Skeletal muscle tissue (tissue), 4 donors: Measurements from ENCODE around the gene SPON1. TPM values are rescaled to one million over a fixed set of nuclear protein-coding genes. Genes with fewer than 3 reads are reported as not detected.
"Not testable (repeated sequence)": the region's sequence is repeated elsewhere in the genome, so short reads cannot be mapped to it uniquely, and the experiment has no call there.

Experiments used
- H3K27ac ChIP-seq: one replicate; pipeline ENCODE4 v1.7.0; 2013; ENCODE audit warnings: mild to moderate bottlenecking, low read depth, low read length, inconsistent platforms
- H3K27me3 ChIP-seq, 3 donors: one replicate each; pipeline ENCODE4 v1.7.0; 2013; ENCODE audit warnings: low read length in 3 of 3; ENCODE audit not compliant: control insufficient read depth in 3 of 3, insufficient read depth in 3 of 3
- H3K36me3 ChIP-seq, 3 donors: one replicate each; pipeline ENCODE4 v1.7.0; 2013; ENCODE audit warnings: low read length in 3 of 3; ENCODE audit not compliant: control insufficient read depth in 3 of 3, insufficient read depth in 3 of 3
- H3K4me1 ChIP-seq, 3 donors: one replicate each; pipeline ENCODE4 v1.7.0; 2013; ENCODE audit warnings: low read length in 3 of 3, mild to moderate bottlenecking in 3 of 3; ENCODE audit not compliant: control insufficient read depth in 3 of 3, insufficient read depth in 3 of 3
- H3K4me3 ChIP-seq, 3 donors: one replicate each; pipeline ENCODE4 v1.7.0; 2013; ENCODE audit warnings: low read length in 3 of 3
- H3K9ac ChIP-seq, 3 donors: one replicate each; pipeline ENCODE4 v1.7.0; 2013; ENCODE audit warnings: low read length in 3 of 3, mild to moderate bottlenecking in 3 of 3, moderate library complexity in 2 of 3, low read depth in 1 of 3
- H3K9me3 ChIP-seq, 3 donors: one replicate each; pipeline ENCODE4 v1.7.0; 2013; ENCODE audit warnings: low read length in 3 of 3; ENCODE audit not compliant: control insufficient read depth in 3 of 3
- total RNA-seq: library from RNA; depleted of rRNA; stranded (reverse); fragments of >200 nt; gene quantifications from one replicate; pipeline ENCODE4 v1.2.3, GENCODE V29; 2014
- donor health status: Osteomylitis.

Gene SPON1
- total RNA-seq, 1 donor from 2014 or later, result 20.4 TPM

GRCh38 chr11:14149683-14150082 lies 187.2 kb downstream of the SPON1 start:
- Histone ChIP-seq H3K4me1 (no peaks in the 10 kb centered on the region), H3K36me3 (no peaks in the 10 kb centered on the region), H3K27ac (no peak overlapping the region), H3K4me3 (no peak overlapping the region), H3K9ac (no peak overlapping the region), H3K9me3 (peaks cover 3 to 6% (median 4%) of the 10 kb centered on the region in 3 donors), H3K27me3 (no peaks in the 10 kb centered on the region)

- Histone ChIP-seq H3K4me3 (no peak overlapping the region), H3K9me3 (peaks cover 3 to 6% (median 4%) of the 10 kb centered on the region in 3 donors), H3K9ac (no peak overlapping the region), H3K27me3 (no peaks in the 10 kb centered on the region), H3K36me3 (no peaks in the 10 kb centered on the region), H3K27ac (no peak overlapping the region), H3K4me1 (no peaks in the 10 kb centered on the region)
Measured at GRCh38 chr11:14150878-14151277, 188.4 kb downstream of the SPON1 start.

- not testable (repeated sequence) for H3K27ac ChIP-seq, H3K4me1 ChIP-seq, H3K27me3 ChIP-seq, H3K9me3 ChIP-seq, H3K36me3 ChIP-seq, H3K9ac ChIP-seq
- H3K4me3 ChIP-seq, result peak overlapping the region in 1 of 3 donors; percentile 24
Measured at GRCh38 chr11:14154103-14154502, 191.6 kb downstream of the SPON1 start.

- Histone ChIP-seq H3K27ac (no peak overlapping the region), H3K36me3 (no peaks in the 10 kb centered on the region), H3K4me3 (no peak overlapping the region), H3K9ac (no peak overlapping the region), H3K9me3 (peaks cover 3 to 6% (median 4%) of the 10 kb centered on the region in 3 donors), H3K27me3 (no peaks in the 10 kb centered on the region), H3K4me1 (no peaks in the 10 kb centered on the region)
Measured at GRCh38 chr11:14158393-14158792, 195.9 kb downstream of the SPON1 start.

- Histone ChIP-seq H3K9me3 (no peaks in the 10 kb centered on the region), H3K27ac (no peak overlapping the region), H3K4me1 (no peaks in the 10 kb centered on the region), H3K9ac (no peak overlapping the region), H3K27me3 (no peaks in the 10 kb centered on the region), H3K36me3 (no peaks in the 10 kb centered on the region), H3K4me3 (no peak overlapping the region)
Measured at GRCh38 chr11:14163576-14163975, 201.1 kb downstream of the SPON1 start.

- not testable (repeated sequence) for H3K27me3 ChIP-seq, H3K4me3 ChIP-seq, H3K4me1 ChIP-seq, H3K36me3 ChIP-seq, H3K9ac ChIP-seq, H3K27ac ChIP-seq, H3K9me3 ChIP-seq
Measured at GRCh38 chr11:14173679-14174078, 211.2 kb downstream of the SPON1 start.

GRCh38 chr11:14179116-14179820 lies 216.7 kb downstream of the SPON1 start:
- Histone ChIP-seq H3K27me3 (no peaks in the 10 kb centered on the region), H3K4me1 (no peaks in the 10 kb centered on the region), H3K9me3 (no peaks in the 10 kb centered on the region), H3K27ac (no peak overlapping the region), H3K36me3 (no peaks in the 10 kb centered on the region), H3K9ac (no peak overlapping the region), H3K4me3 (no peak overlapping the region)

- no peak overlapping the region for H3K9ac ChIP-seq
Measured at GRCh38 chr11:14181121-14181520, 218.6 kb downstream of the SPON1 start.

GRCh38 chr11:14182833-14183364 lies 220.4 kb downstream of the SPON1 start:
- Histone ChIP-seq H3K9me3 (no peaks in the 10 kb centered on the region), H3K36me3 (no peaks in the 10 kb centered on the region), H3K4me3 (no peak overlapping the region), H3K27ac (no peak overlapping the region), H3K4me1 (no peaks in the 10 kb centered on the region), H3K9ac (no peak overlapping the region), H3K27me3 (no peaks in the 10 kb centered on the region)

More at GRCh38 chr11:14181121-14181520, 218.6 kb downstream of the SPON1 start:
- Histone ChIP-seq H3K27ac (no peak overlapping the region), H3K36me3 (no peaks in the 10 kb centered on the region), H3K4me3 (no peak overlapping the region), H3K9me3 (no peaks in the 10 kb centered on the region), H3K27me3 (no peaks in the 10 kb centered on the region), H3K4me1 (no peaks in the 10 kb centered on the region)

GRCh38 chr11:14184028-14184940 lies 221.8 kb downstream of the SPON1 start:
- Histone ChIP-seq H3K9ac (no peak overlapping the region), H3K4me3 (no peak overlapping the region), H3K9me3 (no peaks in the 10 kb centered on the region), H3K27me3 (no peaks in the 10 kb centered on the region), H3K27ac (no peak overlapping the region), H3K4me1 (no peaks in the 10 kb centered on the region), H3K36me3 (no peaks in the 10 kb centered on the region)
